CD1c-positive myeloid dendritic cell (primary cell): ENCODE measurements around the gene MACROD2.
"Not testable (repeated sequence)": the region's sequence is repeated elsewhere in the genome, so short reads cannot be mapped to it uniquely, and the experiment has no call there.

Experiments used
- DNase-seq: peaks from one replicate; pipeline ENCODE4 v3.0.0-alpha.2; 2016; ENCODE audit errors: extremely low spot score

Gene MACROD2

DNA sequence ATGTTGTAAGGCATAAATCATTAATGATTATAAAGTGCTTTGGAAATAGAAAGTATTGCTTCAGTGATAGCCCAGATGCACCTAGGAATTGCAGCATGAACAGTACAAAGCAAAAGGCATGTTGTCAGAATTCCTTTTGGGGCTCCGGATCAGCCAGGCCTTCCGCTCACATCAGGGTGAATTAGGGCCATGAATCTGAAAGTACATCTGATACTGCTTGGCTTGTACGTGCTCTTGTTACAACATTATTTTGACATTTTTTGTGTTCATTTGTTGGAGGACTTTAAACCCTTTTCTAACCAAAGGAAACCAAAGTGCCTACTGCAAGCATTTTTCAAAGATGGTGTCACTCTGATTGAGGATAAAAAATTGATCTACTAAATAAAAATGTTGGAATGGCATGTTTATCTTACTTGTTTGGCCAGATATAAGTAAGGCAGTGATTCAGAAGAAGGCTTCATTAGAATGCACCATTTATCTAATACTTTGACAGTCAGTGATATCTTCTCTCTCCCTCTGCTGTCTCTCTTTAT, 1347.7 kb downstream of the MACROD2 start:
- no peak for DNase-seq

DNA sequence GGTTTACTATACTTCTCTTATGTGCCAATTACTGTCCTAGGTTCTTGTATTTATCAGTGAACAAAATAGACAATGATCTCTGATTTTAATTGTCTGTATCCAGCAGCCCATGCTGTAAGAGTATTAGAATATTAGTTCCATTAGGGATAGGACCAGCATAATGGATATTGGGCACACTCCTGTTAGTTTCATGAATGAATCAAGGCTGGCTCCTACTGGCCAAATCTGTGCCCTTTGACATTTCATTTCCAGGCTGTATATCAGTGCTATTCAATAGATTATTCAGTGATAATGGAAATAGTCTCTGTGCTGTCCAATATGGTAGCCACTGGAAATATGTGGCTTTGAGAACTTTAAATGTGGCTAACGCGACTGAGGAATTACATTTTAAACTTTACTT, 1350.0 kb downstream of the MACROD2 start:
- DNase-seq, result no peak

DNA sequence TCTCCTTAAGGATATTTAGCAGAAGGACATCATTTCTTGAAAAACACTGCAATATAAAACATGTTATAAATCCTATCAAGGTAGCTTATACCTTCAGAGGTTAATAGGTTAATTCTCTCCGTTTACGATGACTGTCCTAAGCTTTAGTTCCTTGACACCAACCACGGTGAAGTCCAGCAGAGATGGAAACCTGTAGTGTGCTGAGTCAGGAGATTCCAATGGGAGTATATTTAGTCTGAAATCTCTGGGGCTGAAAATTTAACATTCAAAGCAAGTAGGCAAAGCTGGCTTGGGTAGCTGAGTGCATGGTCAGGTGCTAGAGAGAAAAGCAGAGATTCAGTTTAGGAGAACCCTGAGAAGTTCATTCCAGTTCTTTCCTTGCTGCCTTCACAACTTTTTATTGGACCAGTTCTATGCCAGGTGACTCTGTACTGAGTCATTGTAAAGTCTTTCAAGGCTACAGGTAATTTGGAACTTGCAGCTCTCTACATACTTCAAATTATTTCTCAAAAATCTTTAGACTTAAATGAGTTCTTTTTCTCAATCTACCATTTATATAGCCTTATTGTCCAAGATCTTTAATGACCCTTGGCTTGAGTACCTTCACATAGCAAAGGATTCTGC, 1351.5 kb downstream of the MACROD2 start:
- DNase-seq, result no peak

DNA sequence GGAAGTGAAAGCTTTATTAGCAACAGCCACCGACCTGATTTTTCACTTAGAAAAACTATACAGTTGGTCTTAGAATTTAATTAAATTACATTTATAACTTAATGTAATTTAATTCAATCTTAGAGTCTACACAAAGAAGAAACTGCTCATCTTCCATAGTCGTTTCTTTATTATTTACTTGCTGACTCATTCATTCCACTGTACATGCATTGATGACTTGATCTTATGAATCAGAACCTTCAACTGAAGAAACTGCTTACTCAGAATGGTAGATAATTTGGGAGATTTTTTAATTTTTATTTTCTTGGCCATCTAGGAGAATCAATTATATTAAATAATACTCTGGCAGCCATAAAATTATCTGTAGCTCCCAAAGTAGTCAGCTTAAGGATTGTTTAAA, 1363.7 kb downstream of the MACROD2 start:
- DNase-seq, result no peak

DNA sequence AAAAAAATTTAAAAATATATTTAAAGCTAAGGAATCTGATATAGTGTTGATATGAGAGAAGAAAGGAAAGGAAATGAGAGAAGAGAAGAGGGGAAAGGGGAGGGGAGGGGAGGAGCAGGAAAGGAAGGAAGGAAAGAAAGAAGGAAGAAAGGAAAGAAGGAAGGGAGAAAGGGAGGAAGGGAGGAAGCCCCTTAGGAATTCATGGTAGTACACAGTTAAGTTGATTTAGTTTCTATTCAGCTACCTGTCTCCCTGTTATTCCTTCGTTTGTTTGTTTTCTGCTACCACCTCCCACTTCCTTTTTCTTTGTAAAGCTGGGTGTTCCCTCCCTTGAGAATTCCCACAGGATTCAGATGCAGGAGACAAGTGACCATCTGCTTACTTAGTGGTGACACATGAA, 1367.5 kb downstream of the MACROD2 start:
- no peak for DNase-seq

DNA sequence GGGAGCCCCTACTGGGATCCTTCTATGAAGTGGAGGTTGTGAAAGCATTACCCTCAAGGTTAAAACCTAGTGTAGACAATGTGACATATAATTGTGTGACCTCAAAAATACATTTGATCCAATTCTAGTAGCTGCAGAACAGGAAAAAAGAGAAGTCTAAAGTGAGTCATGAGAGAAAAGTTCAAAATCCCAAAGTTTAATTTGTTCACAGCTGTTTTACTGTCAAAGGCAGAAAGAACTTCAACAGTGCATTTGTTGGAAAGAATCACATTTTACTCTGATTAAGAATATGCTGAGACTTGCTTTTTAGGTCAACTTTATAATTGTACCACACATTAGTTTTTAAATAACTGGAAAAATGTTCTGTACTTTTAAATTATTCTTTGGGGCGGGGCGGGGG, 1369.5 kb downstream of the MACROD2 start:
- DNase-seq, result no peak

DNA sequence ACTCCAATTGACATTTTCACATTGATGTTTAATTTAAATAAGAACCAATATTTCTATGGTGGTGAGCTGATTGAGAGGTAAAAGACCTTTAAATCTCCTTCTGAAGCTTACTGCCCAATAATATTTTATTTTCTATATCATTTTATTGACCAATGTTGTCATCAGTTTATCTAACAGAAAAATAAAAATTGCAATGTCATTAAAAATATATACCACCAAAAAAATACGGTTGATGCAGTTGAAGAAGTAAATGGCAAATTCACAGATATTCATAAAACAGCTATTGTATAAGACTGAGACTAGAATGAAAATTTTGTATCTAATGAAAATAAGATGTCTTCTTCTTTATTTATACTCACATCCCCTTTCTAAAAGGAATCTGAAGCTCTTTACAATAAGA, 1375.1 kb downstream of the MACROD2 start:
- DNase-seq, result no peak

DNA sequence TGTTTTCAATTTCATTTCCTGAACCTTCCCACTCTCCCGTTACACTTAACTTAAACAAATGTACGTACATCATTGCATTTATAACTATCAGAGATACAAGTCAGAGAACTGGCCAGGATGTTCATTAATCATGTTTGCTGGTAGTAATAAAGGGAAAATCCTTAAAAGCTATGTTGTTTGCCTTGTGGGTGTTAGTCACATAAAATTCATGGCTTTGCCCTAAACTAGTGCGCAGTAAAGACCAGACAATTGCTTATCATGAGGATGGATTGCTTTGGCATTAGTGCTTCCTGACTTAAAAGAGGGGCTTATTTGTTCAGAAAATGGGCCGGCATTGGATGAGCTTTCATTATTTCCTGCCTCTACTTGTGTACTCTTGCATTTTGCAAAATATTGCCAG, 1379.4 kb downstream of the MACROD2 start:
- no peak for DNase-seq

DNA sequence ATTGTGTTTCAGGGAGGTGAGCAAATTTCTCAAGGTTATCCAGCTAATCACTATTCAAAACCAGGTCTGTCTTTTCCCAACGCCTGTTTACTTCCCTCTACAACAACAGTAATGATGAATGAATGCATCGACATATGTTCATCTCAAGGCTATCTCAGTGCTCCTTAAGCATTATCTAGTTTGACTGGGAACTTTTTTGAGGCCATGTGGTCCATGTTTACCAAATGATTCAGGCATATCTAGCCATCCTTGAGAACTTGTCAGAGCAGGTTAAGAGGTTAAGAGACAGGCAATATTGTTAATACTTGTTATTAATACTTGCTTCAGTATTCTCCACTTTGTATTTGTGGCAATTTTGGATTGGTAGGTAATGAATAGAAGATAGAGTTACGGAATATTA, 1380.5 kb downstream of the MACROD2 start:
- no peak for DNase-seq

DNA sequence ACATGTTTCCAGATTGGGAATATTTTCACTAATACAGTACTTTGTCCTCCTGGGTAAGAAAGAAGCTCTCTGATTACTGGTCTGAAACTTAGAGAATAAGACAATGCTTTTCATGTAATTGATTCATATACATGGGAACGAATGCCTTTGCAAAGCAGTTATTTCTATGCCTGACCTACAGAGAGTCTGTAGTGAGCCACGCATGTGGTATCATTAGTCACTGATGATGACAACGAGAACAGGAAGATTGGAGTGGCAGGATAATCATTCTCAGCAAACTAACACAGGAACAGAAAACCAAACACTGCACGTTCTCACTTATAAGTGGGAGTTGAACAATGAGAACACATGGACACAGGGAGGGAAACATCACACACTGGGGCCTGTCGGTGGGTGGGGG, 1382.3 kb downstream of the MACROD2 start:
- not testable (repeated sequence) for DNase-seq

DNA sequence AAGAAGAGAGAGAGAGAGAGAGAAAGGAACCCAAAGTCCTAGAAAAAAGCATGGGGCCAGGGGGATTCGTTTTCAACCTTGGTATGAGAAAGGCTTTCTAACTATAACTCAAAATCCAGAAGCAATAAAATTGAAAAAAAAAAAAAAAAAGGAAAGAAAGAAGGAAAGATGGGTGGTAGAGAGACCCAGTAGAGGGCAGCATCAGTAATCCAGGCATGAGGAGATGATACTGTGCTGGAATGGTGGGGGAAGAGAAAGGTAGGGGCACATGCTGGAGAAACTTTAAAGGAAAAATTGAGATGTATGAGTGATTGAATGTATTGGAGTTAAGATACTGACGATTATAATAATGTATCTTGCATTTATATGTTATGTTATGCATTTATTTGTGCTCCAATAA, 1382.8 kb downstream of the MACROD2 start:
- no peak for DNase-seq

DNA sequence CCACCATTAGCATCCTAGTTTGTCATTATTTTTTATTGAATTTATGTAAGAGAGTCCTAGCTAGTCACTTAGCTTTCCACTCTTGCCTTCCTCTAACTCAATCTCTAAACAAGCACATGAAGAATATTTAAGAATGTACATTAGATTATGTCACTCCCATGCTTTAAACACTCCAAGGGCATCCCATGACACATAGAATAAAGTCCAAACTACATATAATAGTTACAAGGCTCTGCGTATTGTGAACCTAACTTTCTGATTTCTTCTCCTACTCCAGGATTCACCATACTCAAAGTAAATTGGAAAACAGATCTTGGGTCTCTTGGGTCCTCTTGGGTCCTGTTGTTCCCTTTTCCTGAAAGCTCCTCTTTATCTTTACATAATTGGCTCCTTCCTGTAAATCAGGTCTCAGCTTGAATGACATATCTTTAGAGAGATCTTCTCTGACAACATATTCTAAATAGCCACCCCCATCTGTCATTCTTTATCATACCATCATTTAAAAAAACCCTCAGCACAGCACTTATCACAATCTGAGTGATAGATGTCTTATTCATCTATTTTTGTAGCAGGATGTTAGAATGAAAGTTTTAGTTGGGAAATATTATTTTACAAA, 1384.5 kb downstream of the MACROD2 start:
- DNase-seq, result no peak

DNA sequence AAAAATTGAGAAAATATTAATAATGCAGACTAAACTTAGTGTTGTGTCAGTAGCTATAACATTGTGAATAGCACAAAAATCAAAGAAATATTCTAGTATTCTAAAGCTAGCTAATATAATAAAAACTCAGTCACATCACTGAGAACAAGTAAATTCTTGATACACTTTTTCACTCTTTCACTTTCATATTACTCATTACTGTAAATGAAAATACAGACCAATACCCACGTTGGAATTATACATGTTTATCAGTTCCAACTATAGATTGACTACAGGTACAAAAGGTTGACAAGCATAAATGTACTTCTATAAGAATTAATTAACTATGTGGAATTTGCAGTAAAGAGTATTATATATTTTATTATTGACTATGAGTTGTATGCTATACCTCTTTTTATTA, 1385.5 kb downstream of the MACROD2 start:
- DNase-seq, result no peak

DNA sequence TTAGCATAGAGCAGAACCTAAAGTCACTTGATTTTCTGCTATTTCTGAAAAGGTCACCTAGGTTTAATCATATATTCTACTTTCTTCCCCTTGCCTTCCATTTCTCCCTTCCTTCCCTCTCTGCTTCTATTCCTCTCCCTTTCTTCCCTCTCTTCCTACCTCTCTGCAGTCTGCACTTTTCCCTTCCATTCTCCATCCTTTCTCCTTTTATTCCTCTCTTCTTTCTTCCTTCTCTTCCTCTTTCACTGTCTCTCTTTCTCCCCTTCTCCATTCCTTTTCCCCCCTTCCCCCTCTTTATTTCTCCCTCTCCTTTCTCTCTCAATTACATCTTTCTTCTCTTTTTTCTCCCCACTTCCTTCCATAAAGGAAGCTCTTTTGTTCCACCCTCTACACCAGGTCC, 1391.9 kb downstream of the MACROD2 start:
- DNase-seq, result no peak

DNA sequence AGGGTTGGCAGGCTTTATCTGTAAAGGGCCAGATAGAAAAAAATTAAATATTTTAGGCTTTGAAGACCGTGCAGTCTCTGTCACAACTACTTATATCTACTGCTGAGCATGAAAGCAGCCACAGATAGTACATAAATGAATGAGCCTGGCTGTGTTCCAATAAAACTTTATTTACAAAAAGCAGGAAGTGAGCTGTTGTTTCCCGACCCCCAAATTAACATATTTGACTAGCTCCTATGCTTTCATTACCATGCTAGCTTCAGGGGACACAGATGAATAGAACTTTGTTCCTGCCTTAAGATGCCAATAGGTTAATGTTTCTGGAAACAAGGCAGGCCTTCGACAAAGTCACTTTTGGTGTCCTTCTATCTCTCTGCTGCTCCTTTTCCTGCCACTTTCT, 1400.1 kb downstream of the MACROD2 start:
- no peak for DNase-seq

DNA sequence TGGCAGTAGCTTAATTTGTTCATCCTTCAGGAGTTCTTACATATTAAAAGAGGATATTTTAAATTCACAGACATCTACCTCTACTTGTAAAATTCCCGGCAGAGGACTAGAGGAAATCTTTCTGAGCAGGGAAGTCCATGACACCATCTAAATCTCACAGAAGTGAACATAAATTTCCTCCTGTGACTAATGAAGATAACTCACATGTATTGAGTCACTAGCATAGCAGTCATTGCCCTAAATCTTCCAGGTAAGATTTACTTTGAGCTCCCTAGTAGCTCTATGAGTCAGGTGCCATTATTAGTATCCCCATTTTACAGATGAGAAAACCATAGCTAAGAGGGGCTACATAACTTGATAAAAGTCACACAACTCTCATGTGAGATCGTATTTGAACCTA, 1400.7 kb downstream of the MACROD2 start:
- no peak for DNase-seq

DNA sequence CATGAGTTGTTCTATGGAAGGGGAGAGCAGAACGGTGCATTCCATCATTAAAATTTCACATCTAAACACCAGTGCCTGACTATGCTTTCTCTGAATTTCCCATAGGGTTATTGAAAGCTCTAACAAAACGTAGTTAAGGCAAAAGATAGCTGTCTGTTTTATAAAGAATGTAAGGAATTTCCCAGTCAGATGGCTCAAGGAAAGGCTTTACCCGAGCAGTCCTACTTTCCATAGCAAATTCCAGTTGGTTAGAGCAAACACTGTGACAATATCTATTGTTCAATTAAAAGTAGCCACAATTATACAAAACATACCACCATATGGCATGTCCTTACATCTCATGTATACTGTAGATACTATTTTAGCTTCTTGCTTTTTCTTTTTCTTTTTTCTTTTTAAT, 1401.6 kb downstream of the MACROD2 start:
- no peak for DNase-seq

DNA sequence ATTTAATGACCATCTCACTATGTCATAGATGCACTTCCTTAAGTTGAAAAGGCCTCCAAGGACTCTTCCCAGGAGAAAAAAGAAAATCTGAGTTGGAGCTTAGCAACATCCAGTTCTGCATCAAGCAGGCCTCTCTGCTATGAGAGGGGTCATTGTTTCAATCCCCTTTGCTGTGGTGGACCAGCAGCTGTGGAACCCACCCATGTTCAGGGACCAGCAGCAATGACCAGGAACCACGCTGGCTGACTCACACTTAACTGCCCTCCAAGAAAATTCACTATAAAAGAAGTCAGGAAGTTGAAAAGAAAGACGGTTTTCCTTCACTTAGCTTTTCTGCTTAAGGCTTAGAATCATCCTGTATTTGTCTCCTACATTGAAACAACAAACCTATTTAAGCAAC, 1404.5 kb downstream of the MACROD2 start:
- DNase-seq, result no peak

DNA sequence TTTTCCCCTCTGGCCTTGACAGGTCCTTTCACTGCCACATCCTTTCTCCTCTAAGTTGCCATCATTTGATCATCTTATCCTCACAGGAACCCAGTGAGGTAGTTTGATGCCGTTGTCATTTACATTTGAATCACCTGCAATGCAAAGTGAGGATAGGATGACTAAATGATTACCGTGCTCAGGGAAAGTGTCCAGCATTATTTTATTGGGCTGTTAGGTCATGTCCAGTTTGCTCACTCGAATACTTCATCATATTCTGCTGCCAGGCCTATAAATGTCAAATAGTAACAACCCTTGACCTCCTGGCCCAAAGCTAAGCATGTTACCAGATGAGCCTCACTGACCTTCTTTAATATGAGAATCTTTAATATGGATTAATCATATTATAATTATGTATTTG, 1410.8 kb downstream of the MACROD2 start:
- DNase-seq, result no peak

DNA sequence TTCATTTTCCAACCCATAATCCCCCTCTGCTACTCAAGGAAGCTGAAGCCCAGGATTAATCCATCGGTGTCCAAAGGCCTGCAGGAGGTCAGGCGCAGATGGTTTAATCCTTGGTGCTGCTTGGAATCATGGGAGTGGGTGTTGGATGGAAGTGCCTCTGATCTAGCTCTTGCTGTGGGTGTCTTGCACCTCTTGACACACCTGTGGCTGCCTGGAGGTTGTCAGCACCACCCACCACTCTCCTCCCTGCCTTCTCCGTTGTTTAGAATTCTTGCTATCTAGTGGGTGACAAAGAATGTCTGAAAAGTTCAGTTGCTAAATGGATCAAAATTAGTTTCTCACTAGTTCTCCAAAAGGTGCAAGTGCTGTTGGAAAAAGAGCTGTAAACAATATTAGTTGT, 1416.5 kb downstream of the MACROD2 start:
- no peak for DNase-seq

DNA sequence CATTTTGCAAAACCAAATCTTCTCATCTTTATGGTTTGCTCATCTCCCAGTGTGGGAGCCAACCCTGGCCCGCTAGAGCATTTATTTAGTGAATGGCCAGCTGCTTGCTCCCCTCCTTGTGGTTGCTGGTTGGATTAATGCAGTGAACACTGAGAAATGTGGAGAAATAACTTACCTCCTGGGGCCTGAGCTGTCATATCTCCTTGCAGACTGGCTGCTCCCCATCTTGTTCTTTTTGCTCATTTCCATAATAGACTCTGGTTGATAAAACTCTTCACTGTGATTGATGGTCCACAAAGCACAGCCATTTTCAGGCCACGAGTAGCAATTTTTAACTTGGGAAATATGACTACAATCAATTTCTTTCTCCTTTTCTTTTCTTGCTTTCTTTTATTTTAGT, 1420.6 kb downstream of the MACROD2 start:
- no peak for DNase-seq

DNA sequence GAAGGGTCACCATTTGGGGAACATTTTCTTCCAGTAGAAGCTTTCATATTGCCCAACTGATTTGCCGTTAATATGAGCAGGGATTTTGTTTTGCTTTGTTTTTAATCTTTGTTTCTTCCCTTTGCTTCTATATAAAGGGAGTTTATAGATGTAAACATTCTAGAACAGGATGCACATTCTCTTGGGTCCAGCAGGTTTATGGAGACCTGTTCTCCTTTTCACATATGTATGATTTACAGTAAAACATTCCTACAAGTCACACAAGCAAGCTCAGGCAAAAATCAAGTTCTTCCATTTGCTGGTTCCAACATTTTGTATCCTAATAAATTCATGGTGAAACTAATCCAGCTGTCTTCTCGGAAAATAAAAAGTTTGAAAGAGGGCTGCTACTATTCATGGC, 1424.5 kb downstream of the MACROD2 start:
- no peak for DNase-seq

DNA sequence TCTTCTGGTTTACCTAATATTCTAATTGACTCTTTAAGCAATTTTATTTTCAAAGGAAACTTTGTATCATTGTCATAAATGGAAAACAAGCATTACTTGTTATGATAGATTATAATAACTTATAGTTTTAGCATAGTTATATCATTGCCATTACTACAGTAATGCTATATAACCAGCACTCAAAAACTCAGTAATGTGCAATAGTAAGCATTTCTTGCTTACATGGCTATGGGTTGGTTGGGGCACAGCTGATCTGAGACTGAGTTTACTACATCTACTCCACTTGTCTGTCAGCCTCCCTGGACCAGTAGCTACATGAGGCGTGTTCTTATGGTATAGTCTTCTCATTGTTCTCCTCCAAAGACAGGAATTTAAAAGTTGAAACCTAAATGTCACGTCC, 1427.7 kb downstream of the MACROD2 start:
- DNase-seq, result no peak

DNA sequence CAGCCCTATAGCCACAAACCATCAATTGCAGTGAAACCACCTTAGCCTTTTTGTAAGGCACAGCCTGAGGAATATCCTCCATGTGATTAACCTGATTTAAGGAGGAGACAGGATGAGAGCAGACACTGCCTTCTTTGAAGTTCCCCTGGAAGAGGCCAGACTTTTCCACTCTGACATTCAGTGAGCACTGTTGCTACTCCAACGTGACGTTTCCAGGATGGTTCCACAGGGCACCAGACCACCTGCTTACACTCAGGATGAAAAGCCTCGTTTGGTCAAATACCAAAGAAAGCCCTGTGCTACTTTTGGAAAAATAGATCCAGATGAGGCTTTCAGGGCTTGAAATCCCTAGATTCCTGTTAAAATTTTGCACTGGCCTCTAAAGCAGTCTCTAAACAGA, 1444.2 kb downstream of the MACROD2 start:
- no peak for DNase-seq
